ENCODE measurements around the gene PRDX4.

The PRDX4 gene

GRCh38 chrX:23705235-23705634, 37.9 kb downstream of the PRDX4 start:
- no peaks in the 10 kb centered on the region for H3K27me3 ChIP-seq
- TF ChIP-seq, protein P1, sequence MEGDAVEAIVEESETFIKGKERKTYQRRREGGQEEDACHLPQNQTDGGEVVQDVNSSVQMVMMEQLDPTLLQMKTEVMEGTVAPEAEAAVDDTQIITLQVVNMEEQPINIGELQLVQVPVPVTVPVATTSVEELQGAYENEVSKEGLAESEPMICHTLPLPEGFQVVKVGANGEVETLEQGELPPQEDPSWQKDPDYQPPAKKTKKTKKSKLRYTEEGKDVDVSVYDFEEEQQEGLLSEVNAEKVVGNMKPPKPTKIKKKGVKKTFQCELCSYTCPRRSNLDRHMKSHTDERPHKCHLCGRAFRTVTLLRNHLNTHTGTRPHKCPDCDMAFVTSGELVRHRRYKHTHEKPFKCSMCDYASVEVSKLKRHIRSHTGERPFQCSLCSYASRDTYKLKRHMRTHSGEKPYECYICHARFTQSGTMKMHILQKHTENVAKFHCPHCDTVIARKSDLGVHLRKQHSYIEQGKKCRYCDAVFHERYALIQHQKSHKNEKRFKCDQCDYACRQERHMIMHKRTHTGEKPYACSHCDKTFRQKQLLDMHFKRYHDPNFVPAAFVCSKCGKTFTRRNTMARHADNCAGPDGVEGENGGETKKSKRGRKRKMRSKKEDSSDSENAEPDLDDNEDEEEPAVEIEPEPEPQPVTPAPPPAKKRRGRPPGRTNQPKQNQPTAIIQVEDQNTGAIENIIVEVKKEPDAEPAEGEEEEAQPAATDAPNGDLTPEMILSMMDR (IDR thresholded peaks at IDR 0.05): no peak
- peaks cover 59% of the 10 kb centered on the region for H3K36me3 ChIP-seq

GRCh38 chrX:23720117-23720677, 52.9 kb downstream of the PRDX4 start:
- no peak overlapping the region for H3K27ac ChIP-seq
- no peaks in the 10 kb centered on the region for H3K4me1 ChIP-seq (ENCODE audit: control insufficient read depth in 1 of 2, insufficient read depth in 1 of 2, low read depth in 1 of 2, low read length in 1 of 2)
- no peak overlapping the region for H3K4me3 ChIP-seq (ENCODE audit: low read depth in 1 of 2, low read length in 1 of 2)
- no peaks in the 10 kb centered on the region for H3K27me3 ChIP-seq
- peaks cover 35% of the 10 kb centered on the region for H3K36me3 ChIP-seq
- TF ChIP-seq, protein P1 (IDR thresholded peaks at IDR 0.05): no peak
- no peaks in the 10 kb centered on the region for H3K9me3 ChIP-seq

More at GRCh38 chrX:23705235-23705634, 37.9 kb downstream of the PRDX4 start:
- Histone ChIP-seq H3K4me1 (ENCODE audit: control insufficient read depth in 1 of 2, insufficient read depth in 1 of 2, low read depth in 1 of 2, low read length in 1 of 2) (no peaks in the 10 kb centered on the region), H3K27ac (no peak overlapping the region), H3K4me3 (ENCODE audit: low read depth in 1 of 2, low read length in 1 of 2) (no peak overlapping the region), H3K9me3 (no peaks in the 10 kb centered on the region)

DNA sequence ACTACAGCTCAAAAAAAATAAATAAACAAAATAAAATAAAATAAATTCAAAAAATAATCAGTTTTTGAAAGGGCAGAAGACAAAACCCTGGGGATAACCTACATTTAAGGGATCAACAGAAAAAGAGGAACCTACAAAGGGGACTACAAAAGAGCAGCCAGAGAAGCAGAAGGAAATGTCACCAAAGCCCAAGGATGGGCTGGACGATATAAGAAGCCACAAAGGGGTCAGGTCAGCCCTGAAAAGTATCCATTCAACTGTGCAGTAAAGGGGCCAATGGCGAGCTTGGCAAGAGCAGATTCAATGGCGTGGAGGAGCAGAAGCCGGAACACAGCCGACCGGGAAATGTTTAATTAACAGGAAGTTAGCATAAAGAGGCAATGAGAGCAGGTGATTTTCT, 58.9 kb downstream of the PRDX4 start:
- Histone ChIP-seq H3K27ac (peak overlapping the region; percentile 87), H3K9me3 (no peaks in the 10 kb centered on the region), H3K36me3 (peaks cover 23% of the 10 kb centered on the region), H3K27me3 (no peaks in the 10 kb centered on the region), H3K4me3 (ENCODE audit: low read depth in 1 of 2, low read length in 1 of 2) (peak overlapping the region in 1 of 2 experiments; percentile 23), H3K4me1 (ENCODE audit: control insufficient read depth in 1 of 2, insufficient read depth in 1 of 2, low read depth in 1 of 2, low read length in 1 of 2) (peaks cover 15 to 17% of the 10 kb centered on the region in 2 experiments)
- TF ChIP-seq, protein P1 (IDR thresholded peaks at IDR 0.05): no peak

DNA sequence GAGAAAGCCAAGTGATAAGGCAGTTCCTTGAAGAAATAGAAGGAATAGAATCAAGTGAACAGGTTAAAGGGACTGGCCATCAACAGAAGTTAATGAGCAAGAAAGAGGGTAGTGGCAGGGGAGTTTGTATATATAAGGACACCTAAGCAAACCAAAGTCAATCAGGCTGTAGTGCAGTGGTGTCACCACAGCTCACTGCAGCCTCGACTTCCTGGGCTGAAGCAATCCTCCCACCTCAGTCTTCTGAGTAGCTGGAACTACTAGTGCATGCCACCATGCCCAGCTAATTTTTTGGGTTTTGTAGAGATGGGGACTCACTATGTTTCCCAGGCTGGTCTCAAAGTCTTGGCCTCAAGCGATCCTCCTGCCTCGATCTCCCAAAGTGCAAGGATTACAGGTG, 59.9 kb downstream of the PRDX4 start:
- Histone ChIP-seq H3K27me3 (no peaks in the 10 kb centered on the region), H3K36me3 (peaks cover 14% of the 10 kb centered on the region), H3K27ac (peak overlapping the region; percentile 87), H3K9me3 (no peaks in the 10 kb centered on the region), H3K4me1 (ENCODE audit: control insufficient read depth in 1 of 2, insufficient read depth in 1 of 2, low read depth in 1 of 2, low read length in 1 of 2) (peaks cover 19 to 20% of the 10 kb centered on the region in 2 experiments), H3K4me3 (ENCODE audit: low read depth in 1 of 2, low read length in 1 of 2) (no peak overlapping the region)
- TF ChIP-seq, protein P1 (IDR thresholded peaks at IDR 0.05): no peak

DNA sequence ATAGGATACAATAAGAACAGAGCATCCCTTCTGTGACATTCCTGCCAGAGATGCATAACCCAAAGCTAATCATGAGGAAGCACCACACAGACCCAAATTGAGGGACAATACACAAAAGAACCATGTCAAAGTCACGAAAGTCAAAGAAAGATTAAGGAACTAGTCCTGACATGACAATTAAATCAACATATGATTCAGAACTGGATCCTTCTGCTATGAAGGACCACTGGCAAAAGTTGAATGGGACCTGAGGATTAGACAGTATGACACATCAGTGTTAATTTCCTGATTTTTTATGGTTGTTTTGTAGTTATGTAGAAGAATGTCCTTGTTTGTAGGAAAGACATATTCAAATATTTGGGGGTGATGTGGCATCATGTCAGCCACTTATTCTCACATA, 61.9 kb downstream of the PRDX4 start:
- H3K27ac ChIP-seq: peak overlapping the region; percentile 31
- H3K36me3 ChIP-seq: peaks cover 10% of the 10 kb centered on the region
- no peaks in the 10 kb centered on the region for H3K9me3 ChIP-seq
- peaks cover 33% of the 10 kb centered on the region in 2 experiments for H3K4me1 ChIP-seq (ENCODE audit: control insufficient read depth in 1 of 2, insufficient read depth in 1 of 2, low read depth in 1 of 2, low read length in 1 of 2)
- TF ChIP-seq, protein P1 (IDR thresholded peaks at IDR 0.05): no peak
- no peaks in the 10 kb centered on the region for H3K27me3 ChIP-seq
- H3K4me3 ChIP-seq (ENCODE audit: low read depth in 1 of 2, low read length in 1 of 2): no peak overlapping the region

Measured in neutrophil (primary cell).